Activated effector memory CD4-positive, alpha-beta T cell treated with anti-CD3 and anti-CD28 coated beads, Interleukin-2, amount 50 U/mL, for 16 hours (primary cell): ENCODE results near the gene ZNHIT1.
A peak's percentile ranks its signal among the peaks of the same experiment; 100 is the strongest.
"Not testable (repeated sequence)": the region's sequence is repeated elsewhere in the genome, so short reads cannot be mapped to it uniquely, and the experiment has no call there.

Experiments used
- DNase-seq: peaks from one replicate; pipeline ENCODE4 v3.0.0-alpha.2; 2020

Gene ZNHIT1

GRCh38 chr7:101243646-101244374 is 25.8 kb downstream of the ZNHIT1 start:
- no peak for DNase-seq

GRCh38 chr7:101244375-101245146 is 26.6 kb downstream of the ZNHIT1 start, which contains the start of gene FIS1:
TSS of gene FIS1 (minus strand) at chr7:101245081. CDS start at chr7:101245004, 77 bp downstream.
- peak; percentile 98 for DNase-seq

GRCh38 chr7:101245147-101245668 is 27.2 kb downstream of the ZNHIT1 start:
- DNase-seq, result no peak

DNA sequence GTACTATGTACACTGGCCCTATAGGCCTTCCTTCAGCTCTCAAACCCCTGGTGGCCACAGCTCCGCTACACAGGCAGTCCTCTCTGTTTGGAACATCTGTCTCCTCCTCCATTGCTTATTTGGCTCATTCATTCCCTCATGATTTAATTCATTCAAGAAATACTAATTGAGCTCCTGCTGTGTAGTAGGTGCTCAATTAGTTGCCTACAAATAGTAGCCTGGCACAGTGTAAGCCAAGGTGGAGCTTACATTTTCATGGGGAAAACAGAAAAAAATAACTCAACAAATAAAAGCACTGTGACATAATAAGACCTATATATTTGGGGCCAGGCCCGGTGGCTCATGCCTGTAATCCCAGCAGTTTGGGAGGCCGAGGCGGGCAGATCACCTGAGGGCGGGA is 30.3 kb downstream of the ZNHIT1 start:
- DNase-seq, result no peak

DNA sequence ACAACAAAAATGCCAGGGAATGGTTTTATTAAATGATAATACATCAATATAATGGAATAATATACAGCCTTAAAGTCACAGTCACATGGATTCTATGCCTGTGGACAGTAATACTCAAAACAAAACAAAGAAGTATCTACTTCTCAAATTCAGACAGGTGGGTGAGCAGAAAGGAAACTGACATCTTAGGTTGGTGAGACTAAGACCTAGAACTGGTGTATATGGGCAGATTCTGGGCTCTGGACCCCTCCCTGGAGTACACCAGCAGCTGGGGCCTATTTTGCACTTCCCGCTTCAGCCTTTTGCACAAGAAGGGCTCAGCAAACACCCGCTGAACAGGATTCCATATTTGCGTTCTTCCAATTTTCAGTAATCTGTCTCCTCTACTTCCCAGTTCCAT is 32.4 kb downstream of the ZNHIT1 start:
- DNase-seq, result no peak

DNA sequence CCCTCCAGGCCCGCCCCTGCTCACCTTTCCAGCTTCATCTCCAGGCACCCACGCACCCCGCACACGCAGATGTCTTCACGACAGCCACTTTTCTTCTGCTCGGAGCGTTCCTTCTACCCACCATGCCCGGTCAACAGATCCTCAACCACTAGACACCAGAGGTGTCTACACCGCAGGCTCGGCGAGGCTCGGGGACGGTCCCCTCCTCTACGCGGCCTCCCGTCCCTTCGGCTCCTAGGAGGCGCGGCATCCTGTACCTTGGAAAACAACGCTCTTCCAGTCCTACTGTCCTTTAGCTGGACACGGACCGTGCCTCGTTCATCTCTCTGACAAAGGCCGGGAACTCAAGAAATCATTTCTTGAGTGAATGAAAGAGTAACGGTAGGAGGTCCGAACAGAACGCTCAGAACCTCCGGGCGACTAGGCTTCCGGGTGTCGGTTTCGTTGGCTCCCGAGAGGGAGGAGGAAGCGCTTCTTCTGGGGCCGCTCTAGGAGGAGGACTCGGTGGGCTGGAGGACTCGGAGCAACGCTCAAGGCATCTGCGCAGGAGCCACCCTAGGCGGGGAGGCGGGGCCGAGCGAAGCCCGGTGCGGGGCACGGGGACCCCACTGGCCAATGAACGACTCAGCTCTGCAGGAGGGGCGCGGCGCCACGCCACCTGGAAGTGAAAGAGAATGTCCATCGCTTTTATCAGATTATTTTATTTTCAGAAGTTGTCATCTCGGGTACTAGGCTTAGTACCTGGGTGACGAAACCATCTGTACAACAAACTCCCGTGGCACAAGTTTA is 34.1 kb downstream of the ZNHIT1 start:
- peak; percentile 100 for DNase-seq

DNA sequence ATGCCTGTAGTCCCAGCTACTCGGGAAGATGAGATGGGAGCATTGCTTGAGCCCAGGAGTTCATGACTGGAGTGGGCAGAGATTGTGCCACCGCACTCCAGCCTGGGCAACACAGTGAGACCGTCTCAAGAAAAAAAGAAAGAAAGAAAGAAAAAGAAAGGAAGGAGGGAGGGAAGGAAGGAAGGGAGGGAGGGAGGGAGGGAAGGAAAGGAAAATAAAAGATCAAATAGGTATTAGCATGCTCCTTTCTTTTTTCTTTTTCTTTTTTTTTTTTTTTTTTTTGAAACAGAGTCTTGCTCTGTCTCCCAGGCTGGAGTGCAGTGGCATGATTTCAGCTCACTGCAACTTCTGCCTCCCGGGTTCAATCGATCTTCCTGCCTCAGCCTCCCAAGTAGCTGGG is 35.2 kb downstream of the ZNHIT1 start:
- DNase-seq, result not testable (repeated sequence)

DNA sequence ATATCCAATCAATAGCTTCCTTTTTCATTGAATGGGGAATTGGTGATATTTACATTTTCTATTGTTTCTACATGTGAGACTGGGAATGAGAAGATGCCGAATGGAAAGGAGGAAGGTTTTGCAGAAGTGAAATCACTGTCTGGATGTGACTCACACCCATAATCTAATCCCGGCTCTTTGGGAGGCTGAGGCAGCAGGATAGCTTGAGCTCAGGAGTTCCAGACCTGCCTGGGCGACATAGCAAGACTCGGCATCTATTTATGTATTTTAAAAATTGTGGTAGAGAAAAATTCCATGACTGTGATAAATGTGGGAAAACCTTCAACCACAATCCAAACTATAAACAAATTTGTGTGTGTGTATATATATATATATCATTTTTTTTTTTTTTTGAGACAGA is 37.8 kb downstream of the ZNHIT1 start:
- no peak for DNase-seq

DNA sequence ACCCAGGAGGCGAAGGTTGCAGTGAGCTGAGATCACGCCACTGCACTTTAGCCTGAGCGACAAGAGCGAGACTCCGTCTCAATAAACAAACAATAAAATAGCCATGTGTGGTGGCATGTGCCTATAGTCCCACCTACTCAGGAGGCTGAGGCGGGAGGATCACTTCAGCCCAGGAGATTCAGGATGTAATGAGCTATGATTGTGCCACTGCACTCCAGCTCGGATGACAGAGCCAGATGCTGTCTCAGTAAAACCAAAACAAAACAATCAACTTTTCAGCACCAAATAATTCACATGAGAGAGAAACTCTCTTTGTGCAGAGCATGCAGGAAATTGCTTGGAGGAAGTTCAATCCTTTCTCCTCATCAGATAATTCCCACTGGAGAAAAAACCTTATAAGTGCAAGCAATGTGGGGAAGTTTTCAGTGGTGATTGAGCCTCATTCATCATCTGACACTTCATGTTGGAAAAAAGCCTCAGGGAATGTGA is 40.3 kb downstream of the ZNHIT1 start:
- no peak for DNase-seq

GRCh38 chr7:101264102-101264706 is 46.2 kb downstream of the ZNHIT1 start:
- DNase-seq, result not testable (repeated sequence)

DNA sequence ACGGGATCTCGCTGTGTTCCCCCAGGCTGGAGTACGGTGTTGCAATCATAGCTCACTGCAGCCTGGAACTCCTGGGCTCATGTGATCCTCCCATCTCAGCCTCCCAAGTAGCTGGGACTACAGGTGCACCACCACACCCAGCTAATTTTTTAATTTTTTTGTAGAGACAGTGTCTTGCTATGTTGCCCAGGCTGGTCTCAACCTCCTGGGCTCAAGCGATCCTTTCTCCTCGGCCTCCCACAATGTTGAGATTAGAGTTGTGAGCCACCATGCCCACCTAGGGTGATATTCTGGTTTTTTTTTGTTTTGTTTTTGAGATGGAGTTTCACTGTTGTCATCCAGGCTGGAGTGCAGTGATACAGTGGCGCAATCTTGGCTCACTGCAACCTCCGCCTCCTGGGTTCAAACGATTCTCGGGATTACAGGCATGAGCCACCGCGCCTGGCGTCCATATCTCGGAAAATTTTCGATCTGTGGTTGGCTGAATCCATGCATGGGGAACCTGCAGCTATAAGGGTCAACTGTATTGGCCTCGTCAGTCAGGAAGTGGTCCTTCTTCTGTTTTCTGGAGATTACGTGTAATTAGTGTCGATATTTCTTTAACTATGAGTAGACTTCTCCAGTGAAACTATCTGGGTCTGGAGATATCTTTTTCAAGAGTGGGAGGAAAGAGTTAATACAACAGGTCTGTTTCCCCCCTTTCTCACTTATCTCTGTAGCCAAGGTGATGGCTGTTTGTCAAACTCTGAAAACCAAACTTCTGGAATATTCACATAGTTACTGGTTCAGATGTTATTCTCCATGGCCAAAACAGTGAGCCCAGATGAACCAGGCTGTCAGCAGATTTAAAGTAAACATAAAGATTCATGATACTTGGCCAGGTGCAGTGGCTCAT is 47.9 kb downstream of the ZNHIT1 start:
- DNase-seq, result no peak

GRCh38 chr7:101269664-101270063 is 51.7 kb downstream of the ZNHIT1 start:
- DNase-seq, result no peak

DNA sequence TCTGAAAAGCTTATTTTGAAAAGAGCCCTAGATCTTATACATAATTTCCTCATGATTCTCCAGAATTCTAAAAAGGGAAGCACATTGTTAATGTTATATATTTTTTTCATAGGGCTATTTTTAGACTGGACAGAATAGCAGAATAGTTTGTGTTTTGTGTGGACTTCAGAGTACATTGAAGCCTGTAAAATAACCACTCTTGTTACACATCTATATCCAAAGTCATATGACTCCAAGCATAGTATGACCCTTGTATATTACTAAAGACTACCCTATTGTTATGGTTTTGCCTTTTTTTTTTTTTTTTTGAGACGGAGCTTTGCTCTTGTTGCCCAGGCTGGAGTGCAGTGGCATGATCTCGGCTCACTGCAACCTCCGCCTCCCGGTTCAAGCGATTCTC is 53.1 kb downstream of the ZNHIT1 start:
- no peak for DNase-seq

- no peak for DNase-seq
Observed at GRCh38 chr7:101273206-101273605, 55.2 kb downstream of the ZNHIT1 start.
